Hematopoietic multipotent progenitor cell treated with erythropoietin and hydrocortisone succinate and interleukin-3 and kit ligand, for 4 days (in vitro differentiated cells): ENCODE data around the gene NALCN.

Experiments
- DNase-seq: peaks from one replicate; pipeline ENCODE4 v3.0.0-alpha.2; 2015

Gene NALCN

GRCh38 chr13:101271681-101272245 lies 144.5 kb downstream of the NALCN start:
- DNase-seq, result no peak

GRCh38 chr13:101267656-101268055 lies 148.7 kb downstream of the NALCN start:
- DNase-seq, result no peak

- DNase-seq, result no peak
Observed at GRCh38 chr13:101265934-101266333, 150.4 kb downstream of the NALCN start.

GRCh38 chr13:101264931-101265330 lies 151.4 kb downstream of the NALCN start:
- no peak for DNase-seq

GRCh38 chr13:101262306-101262705 lies 154.0 kb downstream of the NALCN start:
- DNase-seq, result no peak

GRCh38 chr13:101258509-101258908 lies 157.8 kb downstream of the NALCN start:
- DNase-seq, result no peak

- DNase-seq, result peak; percentile 76
Observed at GRCh38 chr13:101258071-101258470, 158.2 kb downstream of the NALCN start.

GRCh38 chr13:101248739-101249514 lies 167.4 kb downstream of the NALCN start:
- no peak for DNase-seq

- DNase-seq, result no peak
Observed at GRCh38 chr13:101242720-101243119, 173.6 kb downstream of the NALCN start.

GRCh38 chr13:101238555-101238954 lies 177.8 kb downstream of the NALCN start:
- DNase-seq, result no peak

- DNase-seq, result no peak
Observed at GRCh38 chr13:101231751-101232428, 184.4 kb downstream of the NALCN start.

- no peak for DNase-seq
Observed at GRCh38 chr13:101230271-101230890, 185.9 kb downstream of the NALCN start.

- DNase-seq, result no peak
Observed at GRCh38 chr13:101219609-101220265, 196.6 kb downstream of the NALCN start.

- no peak for DNase-seq
Observed at GRCh38 chr13:101218484-101218883, 197.8 kb downstream of the NALCN start.

- no peak for DNase-seq
Observed at GRCh38 chr13:101217086-101217485, 199.2 kb downstream of the NALCN start.

GRCh38 chr13:101211261-101211660 lies 205.0 kb downstream of the NALCN start:
- no peak for DNase-seq

GRCh38 chr13:101210774-101211173 lies 205.5 kb downstream of the NALCN start:
- no peak for DNase-seq

GRCh38 chr13:101209206-101209893 lies 207.0 kb downstream of the NALCN start:
- no peak for DNase-seq

- DNase-seq, result no peak
Observed at GRCh38 chr13:101205408-101205807, 210.9 kb downstream of the NALCN start.

GRCh38 chr13:101204270-101205020 lies 211.9 kb downstream of the NALCN start:
- DNase-seq, result no peak

GRCh38 chr13:101202590-101202989 lies 213.7 kb downstream of the NALCN start:
- no peak for DNase-seq

- DNase-seq, result no peak
Observed at GRCh38 chr13:101190976-101191375, 225.3 kb downstream of the NALCN start.
